GM12872 (cell line): ENCODE data around the gene MPHOSPH9.

Source experiments
- CTCF ChIP-seq: IDR thresholded peaks from 3 replicates; pipeline ENCODE4 v1.5.1; 2011; ENCODE audit warnings: low read depth, mild to moderate bottlenecking, low read length, moderate library complexity; ENCODE audit not compliant: insufficient read depth

Gene MPHOSPH9

GRCh38 chr12:123269896-123270213, 36.9 kb upstream of the MPHOSPH9 start:
- no peak for TF ChIP-seq CTCF

- peak; percentile 15; the same call in 1 of the 3 replicates for TF ChIP-seq CTCF
Observed at GRCh38 chr12:123269395-123269892, 36.5 kb upstream of the MPHOSPH9 start.

DNA sequence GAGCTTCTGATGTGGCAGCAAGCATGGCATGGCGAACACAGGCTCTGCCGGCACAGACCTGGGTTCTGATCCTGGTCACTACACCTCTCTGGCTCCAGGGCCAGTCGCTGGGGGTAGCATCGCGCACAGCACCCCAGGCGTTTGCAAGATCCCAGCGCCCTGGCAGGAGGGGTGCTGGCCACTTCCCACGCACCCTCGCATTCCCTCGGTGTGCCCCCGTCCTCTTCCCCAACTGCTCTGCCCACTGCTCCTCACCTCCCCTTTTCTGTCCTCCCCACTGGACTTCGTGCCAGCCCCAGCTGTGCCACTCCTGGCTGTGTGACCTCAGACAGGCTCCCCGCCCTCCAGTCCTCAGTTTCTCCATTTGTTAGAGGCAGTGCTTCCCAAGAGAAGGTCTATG, 35.9 kb upstream of the MPHOSPH9 start:
- TF ChIP-seq CTCF, result no peak

DNA sequence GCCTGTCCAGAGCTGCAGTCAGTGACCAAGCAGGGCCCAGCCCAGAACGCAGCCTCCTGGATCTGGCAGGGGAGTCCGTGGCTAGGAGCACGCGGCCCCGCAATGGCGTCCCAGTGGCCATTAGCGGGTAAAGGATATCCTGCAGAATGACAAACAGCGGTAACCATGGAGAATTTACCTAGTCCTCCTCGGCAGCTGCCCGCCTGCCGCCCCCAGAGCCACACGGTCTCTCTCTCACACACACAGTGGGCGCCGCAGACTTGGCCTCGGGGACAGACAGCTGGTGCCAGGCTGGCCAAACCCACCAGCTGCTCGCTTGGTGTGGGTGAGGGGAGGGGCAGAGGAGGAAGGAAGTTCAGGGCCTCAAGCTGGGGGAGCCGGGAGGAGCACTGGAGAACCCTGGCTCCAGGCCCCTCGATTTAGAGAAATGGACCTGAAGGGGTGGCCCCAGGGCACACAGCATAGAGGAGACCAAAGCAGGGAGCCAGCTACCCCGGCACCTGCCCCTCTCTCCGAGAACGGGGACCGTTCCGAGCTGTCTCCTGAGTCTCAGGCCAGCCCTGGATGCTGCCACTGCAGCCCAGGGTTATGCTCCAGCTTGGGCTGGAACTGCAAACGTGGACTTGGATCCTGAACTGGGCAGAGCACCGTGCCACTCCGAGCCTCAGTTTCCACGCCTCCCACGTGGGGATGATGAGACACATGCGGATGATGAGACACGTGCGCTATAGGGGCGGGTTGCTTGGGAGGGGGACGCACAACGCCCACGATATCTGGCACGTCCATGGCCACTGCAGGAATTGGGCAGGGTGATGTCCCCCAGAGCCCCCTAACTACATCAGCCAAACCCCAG, 35.3 kb upstream of the MPHOSPH9 start:
- TF ChIP-seq CTCF, result no peak

DNA sequence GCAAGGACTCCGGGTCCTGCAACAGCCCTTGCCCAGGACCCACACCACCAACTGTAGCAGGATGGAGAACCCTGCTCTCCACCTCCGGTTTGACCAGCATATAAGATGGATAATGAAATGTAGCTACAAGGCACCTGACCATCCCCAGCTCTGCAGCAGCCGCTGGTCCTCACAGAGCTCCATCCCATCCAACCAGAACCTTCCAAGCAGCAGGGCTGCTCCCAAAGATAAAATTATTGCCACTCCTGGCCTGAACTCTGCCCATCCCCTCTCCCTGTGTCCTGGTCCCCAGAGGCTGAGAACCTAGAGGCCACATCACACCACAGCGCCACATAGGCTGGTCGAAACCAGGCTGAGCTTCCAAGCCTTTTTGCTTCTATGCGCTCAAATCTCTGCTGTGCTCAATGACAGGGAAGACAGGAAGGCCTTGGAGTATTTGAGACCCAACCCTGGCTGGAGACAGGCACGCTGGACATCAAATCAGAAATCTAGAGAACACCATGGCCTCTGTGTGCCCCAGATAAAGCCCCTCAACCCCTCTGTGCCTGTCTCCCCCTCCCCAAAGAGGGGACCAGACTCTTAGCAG, 34.5 kb upstream of the MPHOSPH9 start:
- TF ChIP-seq CTCF, result no peak

DNA sequence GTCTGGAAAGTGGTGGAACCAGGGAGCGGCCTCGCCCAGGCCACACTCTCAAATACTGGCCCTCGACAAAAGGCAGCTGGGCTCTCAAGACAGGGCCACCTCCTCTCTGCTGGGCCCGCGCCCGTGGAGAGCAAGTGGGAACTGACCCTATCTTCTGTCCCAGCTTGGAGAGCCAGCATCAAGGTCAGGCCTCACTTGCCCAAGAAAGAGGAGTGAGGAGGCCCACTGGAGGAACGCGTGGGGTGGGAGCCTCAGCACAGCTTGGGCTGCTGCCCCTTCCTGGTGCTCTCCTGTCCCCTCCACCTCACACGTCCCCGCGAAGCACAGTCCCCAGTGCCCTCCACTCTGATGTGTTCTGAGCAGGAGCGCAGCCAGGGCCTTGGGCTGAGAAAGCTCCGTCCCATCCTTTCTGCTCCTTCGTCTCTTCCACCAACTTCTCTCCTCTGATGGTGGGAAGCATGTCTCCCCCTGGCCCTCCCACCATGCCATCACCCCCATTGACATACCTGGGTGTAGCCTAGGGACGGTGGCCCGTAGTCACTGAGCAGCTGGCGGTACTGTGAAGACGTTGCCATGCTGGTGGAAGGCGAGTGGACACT, 33.8 kb upstream of the MPHOSPH9 start:
- TF ChIP-seq CTCF, result no peak

DNA sequence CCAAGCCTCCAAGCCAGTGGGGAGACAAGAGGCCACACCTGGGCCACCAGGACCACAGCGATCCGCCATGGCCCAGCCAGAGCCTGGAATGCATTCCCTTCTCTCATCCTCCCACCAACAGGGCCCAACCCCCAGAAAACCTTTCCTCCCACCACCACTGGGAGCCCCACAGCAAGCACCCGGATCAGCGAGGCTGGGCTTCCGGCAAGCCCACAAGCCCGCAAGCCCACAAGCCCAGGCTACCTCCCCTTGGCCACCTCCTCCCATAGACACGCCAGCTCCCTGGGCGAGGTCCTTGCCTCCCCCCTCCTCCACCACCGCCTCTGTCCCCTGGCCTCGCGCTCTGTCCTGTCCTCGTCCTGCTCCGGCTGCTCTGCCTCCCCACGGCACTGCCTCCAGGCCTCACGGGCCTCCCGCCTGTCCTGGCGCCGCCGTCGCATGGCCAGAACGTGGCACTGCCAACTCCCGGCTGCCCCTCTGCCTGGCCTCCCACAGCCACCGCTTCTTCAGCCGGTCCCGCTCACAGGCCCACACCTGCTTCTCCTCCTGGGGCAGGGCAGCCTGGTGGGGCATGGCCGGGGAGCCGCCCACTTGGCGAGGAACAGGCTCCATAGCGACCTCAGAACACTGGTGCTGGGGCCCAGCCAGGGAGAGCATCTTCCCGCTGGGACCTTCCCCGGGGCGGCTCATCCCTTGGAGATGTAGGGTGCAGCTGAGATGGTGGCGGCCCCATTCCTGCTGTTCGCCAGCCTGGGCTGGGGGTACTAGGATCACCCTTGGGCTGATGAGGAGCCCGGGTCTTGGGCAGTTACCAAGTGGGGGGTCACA, 33.1 kb upstream of the MPHOSPH9 start:
- no peak for TF ChIP-seq CTCF
